DMS153 treated with DMSO at 0.1 percent for 48 hours (cell line): ENCODE measurements around the gene MACIR.
"Not testable (repeated sequence)": the region's sequence is repeated elsewhere in the genome, so short reads cannot be mapped to it uniquely, and the experiment has no call there.

Experiments used
- DNase-seq: peaks from one replicate; lab custom pipeline; 2025; ENCODE audit not compliant: unreplicated experiment; lab: John Stamatoyannopoulos, UW

Gene MACIR

GRCh38 chr5:103258368-103258956 is at the start of gene MACIR:
TSS of gene MACIR (plus strand) at chr5:103258763. CDS start at chr5:103275920, 17,157 bp downstream.
- DNase-seq: peak; percentile 26

GRCh38 chr5:103209065-103209464 is 49.5 kb upstream of the MACIR start:
- DNase-seq: no peak

GRCh38 chr5:103210952-103211351 is 47.6 kb upstream of the MACIR start:
- no peak for DNase-seq

- no peak for DNase-seq
These were observed 46.7 kb upstream of the MACIR start for GRCh38 chr5:103211576-103212561.

GRCh38 chr5:103216137-103216536 is 42.4 kb upstream of the MACIR start:
- DNase-seq: no peak

GRCh38 chr5:103216697-103217096 is 41.9 kb upstream of the MACIR start:
- no peak for DNase-seq

- DNase-seq: no peak
These were observed 41.5 kb upstream of the MACIR start for GRCh38 chr5:103217101-103217500.

- DNase-seq: no peak
These were observed 40.4 kb upstream of the MACIR start for GRCh38 chr5:103218164-103218563.

GRCh38 chr5:103219074-103219473 is 39.5 kb upstream of the MACIR start:
- DNase-seq: not testable (repeated sequence)

GRCh38 chr5:103223031-103223955 is 35.3 kb upstream of the MACIR start:
- DNase-seq: no peak

- DNase-seq: no peak
These were observed 34.3 kb upstream of the MACIR start for GRCh38 chr5:103224118-103224893.

GRCh38 chr5:103224894-103225246 is 33.7 kb upstream of the MACIR start:
- no peak for DNase-seq

GRCh38 chr5:103228061-103228460 is 30.5 kb upstream of the MACIR start:
- DNase-seq: no peak

- DNase-seq: no peak
These were observed 30.0 kb upstream of the MACIR start for GRCh38 chr5:103228588-103228987.

- DNase-seq: no peak
These were observed 26.1 kb upstream of the MACIR start for GRCh38 chr5:103232393-103232999.

GRCh38 chr5:103234239-103234975 is 24.2 kb upstream of the MACIR start:
- DNase-seq: no peak

GRCh38 chr5:103235891-103236290 is 22.7 kb upstream of the MACIR start:
- no peak for DNase-seq

- no peak for DNase-seq
These were observed 20.8 kb upstream of the MACIR start for GRCh38 chr5:103237778-103238177.

GRCh38 chr5:103243665-103244064 is 14.9 kb upstream of the MACIR start:
- DNase-seq: no peak
